ENCODE data around the gene CRTC2.
"Not testable (repeated sequence)": the region's sequence is repeated elsewhere in the genome, so short reads cannot be mapped to it uniquely, and the experiment has no call there.

The CRTC2 gene

DNA sequence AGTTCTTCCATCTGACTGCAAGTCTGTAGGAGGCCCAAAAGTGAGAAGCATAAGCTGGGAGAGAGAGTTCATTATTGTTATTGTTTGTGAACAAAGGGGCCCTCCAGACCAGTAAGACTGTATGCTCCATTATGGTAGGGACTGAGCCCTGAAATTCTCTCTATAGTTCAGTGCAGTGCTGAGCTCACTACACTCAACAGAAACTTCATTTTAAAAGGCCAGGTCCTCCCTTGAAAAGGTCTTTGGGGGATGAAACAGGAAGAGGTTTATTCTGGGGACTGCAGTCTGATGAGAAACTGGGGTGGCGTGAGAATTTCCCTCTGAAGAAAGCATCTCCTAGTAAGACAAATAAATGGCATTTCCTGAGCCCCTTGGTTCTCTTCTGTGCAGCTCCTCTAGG, 30.2 kb downstream of the CRTC2 start:
- DNase-seq (ENCODE audit: low read depth): no peak

DNA sequence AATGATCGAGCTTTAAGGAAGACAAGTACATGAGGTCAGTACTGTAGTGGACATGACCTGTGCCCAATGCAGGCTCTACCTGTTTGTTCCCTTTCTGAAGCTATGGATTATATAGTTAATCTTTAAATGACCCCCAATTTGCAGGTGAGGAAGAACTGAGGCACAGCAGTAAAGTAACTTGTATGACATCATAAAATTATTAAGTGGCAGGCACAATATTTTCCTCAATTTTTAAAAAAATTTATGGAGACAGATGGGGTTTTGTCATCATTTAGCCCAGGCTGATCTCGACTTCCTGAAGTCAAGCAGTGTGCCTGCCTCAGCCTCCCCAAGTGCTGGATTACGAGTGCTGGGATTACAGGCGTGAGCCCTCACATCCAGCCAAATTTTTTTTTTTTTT, 32.0 kb downstream of the CRTC2 start:
- no peak for DNase-seq (ENCODE audit: low read depth)

DNA sequence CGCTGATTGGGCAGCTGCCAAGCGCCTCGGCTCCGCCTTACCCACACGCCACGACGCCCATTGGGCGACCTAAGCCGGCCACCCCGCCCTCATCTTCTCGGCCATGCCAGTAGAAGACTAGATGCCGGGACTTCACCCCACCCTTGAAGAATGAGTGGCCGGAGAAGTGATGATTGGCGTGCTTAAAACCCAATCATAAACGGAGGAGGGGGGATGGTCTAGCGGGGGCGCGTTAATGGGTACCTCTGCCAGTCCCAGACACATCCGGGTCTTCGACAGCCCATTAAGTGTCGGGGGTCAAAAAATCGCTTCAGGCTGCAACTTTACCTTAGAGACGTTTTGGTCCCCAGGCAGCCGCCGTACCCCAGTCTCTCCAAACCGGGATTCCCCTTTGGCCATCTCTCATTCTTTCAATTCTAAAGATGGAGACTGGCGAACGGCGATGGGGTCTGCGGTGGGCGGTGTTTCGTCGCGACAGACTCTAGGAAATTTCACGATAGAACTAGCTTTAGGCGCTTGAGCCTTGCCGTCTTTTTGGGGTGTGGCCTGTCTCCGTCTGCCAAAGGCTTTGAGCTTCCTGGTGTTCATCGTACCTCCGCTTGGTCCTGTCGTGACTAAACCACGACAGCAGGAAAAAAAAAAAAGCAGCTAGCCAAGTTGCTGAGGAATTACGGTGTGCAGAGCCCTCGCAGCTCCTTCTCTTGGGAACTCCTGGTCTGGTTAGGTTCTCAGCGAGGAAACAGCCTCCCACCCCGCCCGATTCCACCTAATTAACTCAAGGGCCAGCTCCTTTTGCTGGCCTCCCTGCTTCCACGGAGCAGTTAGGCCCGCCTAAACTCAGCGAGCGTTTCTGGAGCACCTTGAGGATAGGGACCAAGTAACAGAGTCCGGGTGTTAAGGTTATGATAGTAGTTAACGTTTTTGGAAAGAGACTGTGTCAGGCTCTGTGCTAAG, 35.2 kb downstream of the CRTC2 start, which contains the start of gene GATAD2B:
GATAD2B (minus strand) TSS at position 1 of the 954 bp plus-strand sequence. CDS start 94,625 bp downstream, outside the sequence.
- peak; percentile 99 for DNase-seq (ENCODE audit: low read depth)

DNA sequence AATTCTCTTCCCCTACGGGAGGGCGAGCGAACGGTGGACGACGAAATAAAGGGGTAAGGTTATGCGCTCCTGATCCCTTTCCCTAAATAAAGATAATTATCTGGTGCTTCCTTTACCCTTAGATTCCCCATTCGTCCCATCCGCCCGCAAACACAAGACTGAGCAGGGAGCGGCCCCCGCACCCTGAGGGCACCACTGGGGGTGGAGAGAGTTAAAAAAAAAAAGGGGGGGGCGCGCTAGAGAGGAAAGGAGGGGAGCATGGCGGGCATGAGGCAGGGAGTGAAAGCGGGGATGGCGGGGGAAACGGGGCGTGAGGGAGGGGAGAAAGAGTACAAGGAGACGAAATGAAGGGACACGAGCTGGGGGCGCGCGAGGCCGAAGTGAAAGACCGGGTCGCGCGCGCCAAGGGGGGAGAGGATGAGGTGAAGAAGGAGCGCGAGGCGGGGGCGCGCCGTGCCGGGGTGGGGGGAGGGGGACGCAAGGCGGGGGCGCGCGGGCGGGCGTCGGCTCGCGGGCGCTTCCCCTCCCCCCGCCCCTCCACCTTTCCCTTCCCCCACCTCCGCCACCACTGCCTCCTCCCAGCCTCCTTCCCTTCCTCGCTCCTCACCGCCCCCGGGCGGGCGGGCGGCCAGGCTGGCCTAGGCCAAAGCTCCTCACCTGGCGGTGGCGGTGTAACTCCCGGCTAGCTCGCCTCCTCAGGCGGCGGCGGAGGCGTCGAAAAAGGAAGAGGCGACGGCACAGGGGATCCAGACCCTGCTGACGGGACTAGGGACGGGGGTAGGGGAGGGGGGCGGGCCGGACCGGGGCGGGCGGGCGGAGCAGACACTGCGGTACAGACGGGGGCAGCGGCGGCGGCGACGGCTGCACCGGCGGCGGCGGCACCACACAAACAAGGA, 36.1 kb downstream of the CRTC2 start:
- DNase-seq (ENCODE audit: low read depth): peak; percentile 76

DNA sequence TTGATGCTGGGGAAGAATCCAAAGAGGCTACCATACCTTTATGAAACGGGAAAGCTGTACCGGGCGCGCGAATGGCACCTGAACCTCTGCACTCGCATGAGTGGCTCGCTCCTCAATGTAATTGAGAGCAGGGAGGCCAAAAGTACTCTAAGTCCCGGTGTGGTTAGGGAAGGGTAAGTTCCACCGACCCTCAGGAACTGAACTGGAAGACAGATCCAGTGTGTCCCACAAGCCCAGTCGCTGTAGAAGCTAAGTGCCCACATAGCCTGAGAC, 36.7 kb downstream of the CRTC2 start:
- DNase-seq (ENCODE audit: low read depth): no peak

DNA sequence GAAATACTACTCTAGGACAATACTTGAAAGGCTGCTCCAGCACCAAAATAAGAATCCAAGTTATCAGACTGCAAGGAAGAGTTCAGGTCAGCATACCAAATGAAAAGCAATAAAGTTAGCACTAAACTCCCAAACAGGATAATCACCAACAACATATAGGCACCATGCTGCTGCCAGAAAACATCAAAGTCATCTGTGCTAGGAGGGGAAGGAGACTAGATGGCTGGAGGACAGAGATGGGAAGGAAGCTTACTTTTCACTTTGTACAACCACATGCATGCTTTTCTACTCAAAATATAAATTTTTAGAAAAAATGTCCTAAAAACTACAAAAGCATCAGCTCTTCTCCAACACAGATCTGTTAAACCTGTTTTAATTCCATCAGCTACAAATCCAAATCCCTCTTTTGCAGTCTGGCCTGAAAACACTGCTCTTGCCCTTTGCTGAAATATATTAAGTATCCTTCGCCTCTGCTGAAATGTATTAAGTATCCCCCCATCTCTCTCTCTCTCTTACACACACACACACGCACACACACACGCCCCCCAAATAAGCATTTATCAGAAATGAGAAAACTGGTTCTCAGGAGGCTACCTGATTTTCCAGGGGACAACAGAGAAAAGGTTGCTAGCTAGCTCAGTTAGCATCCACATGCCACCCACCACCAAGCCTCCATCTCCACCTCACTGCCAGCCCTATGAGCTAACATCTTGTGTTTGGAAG, 37.2 kb downstream of the CRTC2 start:
- DNase-seq (ENCODE audit: low read depth): no peak

DNA sequence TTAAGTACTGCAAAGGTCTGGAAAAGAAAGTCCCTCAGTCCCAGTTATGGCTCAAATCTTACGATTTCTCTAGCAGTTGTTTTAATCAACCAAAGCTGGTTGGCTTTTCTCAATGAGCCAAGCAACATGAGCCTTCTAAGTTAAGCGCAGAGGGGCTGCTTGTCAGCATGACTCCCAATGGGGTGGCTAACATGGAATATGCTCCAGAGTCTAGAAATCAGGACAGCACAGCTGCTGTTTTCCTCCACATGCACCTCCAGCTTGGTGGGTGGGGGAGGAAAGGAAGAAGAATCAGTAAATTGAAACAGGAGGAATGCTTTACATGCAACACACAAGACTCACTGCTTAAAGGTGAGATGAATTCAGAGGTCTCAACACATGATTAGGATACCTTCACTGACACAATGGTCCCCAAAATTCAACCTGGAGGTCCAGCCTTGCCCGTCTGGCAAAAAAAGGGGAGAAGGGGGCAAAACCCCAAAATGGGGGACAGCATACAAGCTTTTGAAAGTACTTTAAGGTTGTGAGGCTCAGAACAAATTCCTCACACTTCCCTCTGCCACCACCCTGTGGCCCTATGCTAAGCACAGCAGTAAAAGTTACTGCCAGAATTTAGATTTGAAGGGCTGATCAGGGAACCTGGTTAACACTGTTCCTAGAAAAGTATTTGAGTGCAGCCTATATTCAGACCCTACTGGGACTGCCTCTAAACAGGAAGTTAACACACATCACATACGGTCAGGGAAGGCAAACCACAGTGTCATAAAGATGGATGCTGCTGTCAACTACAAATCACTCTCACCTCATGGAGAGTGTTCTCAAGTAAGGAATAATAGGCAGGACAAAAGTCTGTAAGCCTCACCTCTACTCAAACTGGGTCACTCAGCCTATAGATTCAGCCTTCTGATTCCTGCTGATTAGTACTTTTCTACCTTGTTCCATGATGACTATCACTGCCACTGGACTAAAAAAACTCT, 38.2 kb downstream of the CRTC2 start:
- no peak for DNase-seq (ENCODE audit: low read depth)

DNA sequence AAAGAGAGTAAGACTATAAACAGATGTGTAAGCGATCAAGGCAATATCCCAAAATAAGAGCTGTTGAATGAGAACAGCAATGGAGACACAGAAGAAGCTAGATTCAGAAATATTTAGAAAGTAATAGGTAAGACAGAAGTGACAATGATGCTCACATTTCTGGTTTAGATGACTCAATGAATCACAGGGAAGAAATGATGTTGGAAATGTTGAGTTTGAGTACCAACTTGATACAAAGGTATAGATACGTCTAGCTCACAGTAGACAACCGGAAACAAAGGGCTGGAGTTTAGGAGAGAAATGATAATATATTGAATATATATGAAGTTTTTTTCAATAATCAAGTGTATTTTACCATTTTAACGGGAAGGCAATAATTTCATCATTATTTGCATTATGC, 42.1 kb downstream of the CRTC2 start:
- no peak for DNase-seq (ENCODE audit: low read depth)

DNA sequence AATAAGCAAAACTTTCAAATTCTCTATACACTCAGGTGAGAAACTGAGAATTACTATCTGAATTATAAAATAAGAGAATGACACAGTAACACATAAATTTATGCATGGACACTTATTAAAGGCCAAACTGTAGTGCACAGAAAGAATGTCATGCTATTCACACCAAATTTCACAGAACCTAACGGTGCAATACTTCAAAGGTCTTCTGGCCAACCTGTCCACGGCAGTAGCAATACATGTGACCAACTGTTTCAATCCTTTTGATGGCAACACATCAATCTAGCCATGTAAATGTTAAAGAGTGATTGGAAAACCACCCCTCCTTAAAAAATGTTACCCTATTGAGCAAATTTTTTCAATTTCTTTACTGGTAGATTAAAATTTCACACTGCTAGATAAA, 46.1 kb downstream of the CRTC2 start:
- no peak for DNase-seq (ENCODE audit: low read depth)

DNA sequence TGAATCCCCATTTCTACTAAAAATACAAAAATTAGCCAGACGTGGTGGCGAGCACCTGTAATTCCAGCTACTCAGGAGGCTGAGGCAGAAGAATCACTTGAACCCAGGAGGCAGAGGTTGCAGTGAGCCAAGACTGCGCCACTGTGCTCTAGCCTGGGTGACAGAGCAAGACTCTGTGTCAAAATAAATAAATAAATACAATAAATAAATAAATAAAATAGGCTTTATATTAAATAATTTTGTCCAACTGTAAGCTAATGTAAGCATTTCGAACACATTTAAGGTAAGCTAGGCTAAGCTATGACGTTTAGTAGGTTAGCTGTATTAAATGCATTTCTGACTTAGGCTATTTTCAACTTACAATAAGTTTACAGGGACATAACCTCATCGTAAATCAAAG, 47.9 kb downstream of the CRTC2 start:
- DNase-seq (ENCODE audit: low read depth): not testable (repeated sequence)

DNA sequence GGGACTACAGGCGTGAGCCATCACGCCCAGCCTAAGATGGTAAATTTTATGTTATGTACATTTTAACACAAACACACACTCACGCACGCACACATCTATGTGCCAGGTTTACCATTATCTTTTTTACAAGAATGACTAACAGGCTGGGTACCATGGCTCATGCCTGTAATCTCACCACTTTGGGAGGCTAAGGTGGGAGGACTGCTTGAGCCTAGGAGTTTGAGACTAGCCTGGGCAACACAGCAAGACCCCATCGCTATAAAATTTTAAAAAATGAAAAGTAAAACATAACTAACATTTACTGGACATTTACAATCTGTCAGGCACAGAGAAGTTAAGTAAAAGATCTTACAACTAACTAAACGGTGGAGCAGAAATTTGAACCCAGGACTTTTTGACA, 50.3 kb downstream of the CRTC2 start:
- no peak for DNase-seq (ENCODE audit: low read depth)

DNA sequence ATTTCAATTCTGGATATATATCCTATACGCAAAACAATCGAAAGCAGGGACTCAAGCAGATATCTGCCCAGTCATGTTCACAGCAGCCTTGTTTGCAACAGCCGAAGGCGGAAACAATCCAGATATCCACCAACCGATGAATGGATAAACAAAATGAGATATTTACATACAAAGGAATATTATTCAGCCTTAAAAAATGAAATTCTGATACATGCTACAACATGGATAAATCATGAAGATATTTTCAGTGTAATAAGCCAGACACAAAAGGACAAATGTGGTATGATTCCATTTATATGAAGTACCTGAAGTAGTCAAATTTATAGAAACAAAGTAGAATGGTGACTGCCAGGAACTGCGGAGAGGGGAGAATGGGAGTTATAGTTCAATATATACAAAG, 51.3 kb downstream of the CRTC2 start:
- no peak for DNase-seq (ENCODE audit: low read depth)

DNA sequence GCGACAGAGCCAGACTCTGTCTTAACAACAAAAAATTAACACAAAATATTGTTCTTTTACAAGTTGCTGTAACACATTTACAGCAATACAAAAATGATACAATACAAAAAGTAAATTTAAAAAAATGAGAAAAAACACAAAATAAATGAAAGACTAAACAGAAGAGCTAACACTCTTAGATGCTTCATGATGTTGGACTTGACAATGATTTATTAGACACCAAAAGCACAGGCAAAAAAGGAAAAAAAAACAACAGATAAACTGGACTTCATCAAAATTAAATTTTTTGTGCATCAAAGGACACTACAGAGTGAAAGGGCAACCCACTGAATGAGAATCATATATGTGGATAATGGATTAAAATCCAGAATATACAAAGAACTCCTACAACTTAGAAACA, 52.0 kb downstream of the CRTC2 start:
- no peak for DNase-seq (ENCODE audit: low read depth)

DNA sequence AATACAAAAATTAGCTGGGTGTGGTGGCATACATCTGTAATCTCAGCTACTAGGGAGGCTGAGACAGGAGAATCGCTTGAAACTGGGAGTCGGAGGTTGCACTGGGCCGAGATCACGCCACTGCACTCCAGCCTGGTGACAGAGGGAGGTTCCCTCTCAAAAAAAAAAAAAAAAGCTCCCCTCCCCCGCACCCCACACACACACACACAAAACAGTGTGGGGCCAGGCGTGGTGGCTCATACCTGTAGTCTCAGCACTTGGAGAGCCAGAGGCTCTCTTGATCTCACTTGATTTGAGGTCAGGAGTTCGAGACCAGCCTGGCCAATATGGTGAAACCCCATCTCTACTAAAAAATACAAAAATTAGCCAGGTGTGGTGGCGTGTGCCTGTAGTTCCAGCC, 52.5 kb downstream of the CRTC2 start:
- DNase-seq (ENCODE audit: low read depth): not testable (repeated sequence)

DNA sequence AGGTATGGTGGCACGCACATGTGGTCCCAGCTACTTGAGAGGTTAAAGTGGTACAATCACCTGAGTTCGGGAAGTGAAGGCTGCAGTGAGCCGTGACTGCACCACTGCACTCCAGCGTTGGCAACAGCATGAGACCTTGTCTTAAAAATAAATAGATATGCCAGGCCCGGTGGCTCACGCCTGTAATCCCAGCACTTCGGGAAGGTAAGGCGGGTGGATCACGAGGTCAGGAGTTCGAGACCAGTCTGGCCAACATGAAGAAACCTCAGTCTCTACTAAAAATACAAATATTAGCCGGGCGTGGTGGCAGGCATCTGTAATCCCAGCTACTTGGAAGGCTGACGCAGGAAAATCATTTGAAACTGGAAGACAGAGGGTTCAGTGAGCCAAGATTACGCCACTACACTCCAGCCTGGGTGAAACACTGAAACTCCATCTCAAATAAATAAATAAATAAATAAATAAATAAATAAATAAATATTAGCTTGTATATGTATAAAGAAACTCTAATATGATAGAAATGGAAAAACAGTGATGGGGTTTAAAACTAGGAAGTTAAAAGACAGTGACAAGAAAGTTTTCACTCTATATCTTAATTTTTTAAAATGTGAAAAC, 54.5 kb downstream of the CRTC2 start:
- no peak for DNase-seq (ENCODE audit: low read depth)

DNA sequence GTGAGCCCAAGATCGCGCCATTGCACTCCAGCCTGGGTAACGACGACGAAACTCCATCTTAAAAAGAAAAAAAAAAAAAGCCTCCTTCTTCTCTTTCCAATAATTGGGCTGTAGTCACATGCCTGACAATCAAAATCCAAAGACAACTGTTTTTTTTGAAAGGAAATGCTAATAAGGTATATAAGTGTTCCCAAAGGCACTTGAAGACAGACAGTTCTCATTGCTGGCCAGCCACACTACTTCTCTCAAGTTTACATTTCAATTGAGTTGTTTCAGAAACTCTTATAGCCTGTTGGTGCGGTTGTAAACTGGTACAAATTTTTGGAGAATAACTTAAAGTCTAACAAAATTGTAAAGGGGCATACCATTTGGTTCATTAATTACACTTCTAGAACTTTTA, 58.9 kb downstream of the CRTC2 start:
- no peak for DNase-seq (ENCODE audit: low read depth)
